GM06990 (cell line): ENCODE measurements around the gene RAD51C.

ENCODE experiments used
- DNase-seq: peaks from one replicate; pipeline ENCODE4 v3.0.0-alpha.2; 2011; ENCODE audit not compliant: insufficient read length; ENCODE audit errors: extremely low read depth
- H3K27me3 ChIP-seq: replicated peaks from 2 replicates; pipeline ENCODE4 v1.6.0; 2011; ENCODE audit warnings: low read length; ENCODE audit not compliant: control insufficient read depth, insufficient read depth
- H3K36me3 ChIP-seq: 2 replicates; pipeline ENCODE4 v1.5.1; 2011; ENCODE audit warnings: low read length; ENCODE audit not compliant: control insufficient read depth, insufficient read depth
- H3K4me3 ChIP-seq: replicated peaks from 2 replicates; pipeline ENCODE4 v1.5.1; 2011; ENCODE audit warnings: low read depth, mild to moderate bottlenecking, control low read depth, low read length
- CTCF ChIP-seq: IDR thresholded peaks from 2 replicates; pipeline ENCODE4 v1.5.1; 2011; ENCODE audit warnings: low read length, control low read depth, mild to moderate bottlenecking, inconsistent platforms; ENCODE audit not compliant: insufficient read depth, poor library complexity, severe bottlenecking

The RAD51C gene

GRCh38 chr17:58785097-58785496 is 92.7 kb downstream of the RAD51C start:
- no peak for DNase-seq
- H3K4me3 ChIP-seq, result no peak overlapping the region
- no peaks in the 10 kb centered on the region for H3K27me3 ChIP-seq
- H3K36me3 ChIP-seq, result no peaks in the 10 kb centered on the region
- no peak for TF ChIP-seq CTCF
